ENCODE data around the gene EPS8L3. TPM values are rescaled to one million over a fixed set of nuclear protein-coding genes. Genes with fewer than 3 reads are reported as not detected.
A peak's percentile ranks its signal among the peaks of the same experiment; 100 is the strongest.
"Not testable (repeated sequence)": the region's sequence is repeated elsewhere in the genome, so short reads cannot be mapped to it uniquely, and the experiment has no call there.

EPS8L3 gene
- total and polyA plus RNA-seq, 8 donors: 0.39 to 4.3 (median 1.4) TPM

DNA sequence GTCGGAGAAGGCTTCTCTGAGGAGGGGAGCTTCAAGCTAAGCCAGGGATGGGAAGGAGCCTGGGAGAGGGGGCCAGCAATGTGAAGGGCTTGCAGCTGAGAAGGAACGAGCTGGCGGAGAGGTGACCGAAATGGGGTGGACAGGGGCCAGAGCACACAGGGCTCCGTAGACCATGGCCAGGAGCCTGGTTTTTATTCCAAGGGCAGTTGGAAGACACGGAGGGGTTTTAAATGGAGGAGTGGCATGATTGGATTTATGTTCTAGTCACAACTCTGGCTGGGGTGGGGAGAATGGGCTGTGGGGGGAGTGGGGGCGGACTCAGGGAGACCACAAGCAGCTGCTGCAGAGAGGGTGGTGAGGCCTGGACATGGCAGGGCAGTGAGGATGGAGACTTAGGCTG is 5.1 kb upstream of the EPS8L3 start:
- FAIRE-seq (no peak), DNase-seq (peak in 3 of 6 donors; percentile 1 to 25 (median 15)), ATAC-seq (no peak)
- H3K36me3 ChIP-seq: no peaks in the 10 kb centered on the region
- WGBS, 2 donors: 83 to 88% methylated on average over 7 of the region's 7 CpGs
- no peak overlapping the region for H3K4me3 ChIP-seq
- no peaks in the 10 kb centered on the region for H3K27me3 ChIP-seq
- no peaks in the 10 kb centered on the region for H3K9me3 ChIP-seq
- intact Hi-C loops (cut with DNase I): no loop called here
- TF ChIP-seq, protein P1, sequence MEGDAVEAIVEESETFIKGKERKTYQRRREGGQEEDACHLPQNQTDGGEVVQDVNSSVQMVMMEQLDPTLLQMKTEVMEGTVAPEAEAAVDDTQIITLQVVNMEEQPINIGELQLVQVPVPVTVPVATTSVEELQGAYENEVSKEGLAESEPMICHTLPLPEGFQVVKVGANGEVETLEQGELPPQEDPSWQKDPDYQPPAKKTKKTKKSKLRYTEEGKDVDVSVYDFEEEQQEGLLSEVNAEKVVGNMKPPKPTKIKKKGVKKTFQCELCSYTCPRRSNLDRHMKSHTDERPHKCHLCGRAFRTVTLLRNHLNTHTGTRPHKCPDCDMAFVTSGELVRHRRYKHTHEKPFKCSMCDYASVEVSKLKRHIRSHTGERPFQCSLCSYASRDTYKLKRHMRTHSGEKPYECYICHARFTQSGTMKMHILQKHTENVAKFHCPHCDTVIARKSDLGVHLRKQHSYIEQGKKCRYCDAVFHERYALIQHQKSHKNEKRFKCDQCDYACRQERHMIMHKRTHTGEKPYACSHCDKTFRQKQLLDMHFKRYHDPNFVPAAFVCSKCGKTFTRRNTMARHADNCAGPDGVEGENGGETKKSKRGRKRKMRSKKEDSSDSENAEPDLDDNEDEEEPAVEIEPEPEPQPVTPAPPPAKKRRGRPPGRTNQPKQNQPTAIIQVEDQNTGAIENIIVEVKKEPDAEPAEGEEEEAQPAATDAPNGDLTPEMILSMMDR (IDR thresholded peaks at IDR 0.05): no peak
- H3K27ac ChIP-seq: no peak overlapping the region
- H3K4me1 ChIP-seq: no peaks in the 10 kb centered on the region

DNA sequence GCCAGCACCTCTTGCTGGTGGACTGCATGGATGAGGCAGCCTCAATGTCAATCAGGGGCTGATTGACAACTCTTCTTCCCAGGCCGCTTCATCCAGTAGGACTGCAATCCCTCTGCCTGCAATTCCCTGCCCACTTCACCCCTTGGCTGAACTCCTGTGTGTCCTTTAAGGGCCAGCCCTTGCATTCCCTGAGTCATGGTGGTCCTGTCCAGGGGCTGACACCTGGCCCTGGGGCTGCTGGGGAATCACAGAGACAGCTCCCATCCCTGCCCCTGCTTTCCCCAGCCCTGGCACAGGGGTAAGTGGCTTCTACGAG is 4.6 kb upstream of the EPS8L3 start:
- Histone ChIP-seq H3K9me3 (no peaks in the 10 kb centered on the region), H3K27me3 (no peaks in the 10 kb centered on the region), H3K36me3 (no peaks in the 10 kb centered on the region), H3K4me3 (no peak overlapping the region), H3K4me1 (no peaks in the 10 kb centered on the region), H3K27ac (no peak overlapping the region)
- intact Hi-C loops (cut with DNase I): no loop called here
- TF ChIP-seq, protein P1 (IDR thresholded peaks at IDR 0.05): no peak
- FAIRE-seq (no peak), DNase-seq (peak in 2 of 6 donors; percentile 26 to 28), ATAC-seq (no peak)
- 88 to 98% methylated on average over 2 of the region's 2 CpGs for WGBS, 2 donors

GRCh38 chr1:109767637-109768334 is 4.1 kb upstream of the EPS8L3 start:
- no peak for ATAC-seq
- Histone ChIP-seq H3K9me3 (no peaks in the 10 kb centered on the region), H3K27me3 (no peaks in the 10 kb centered on the region), H3K4me3 (no peak overlapping the region), H3K27ac (no peak overlapping the region), H3K36me3 (no peaks in the 10 kb centered on the region), H3K4me1 (no peaks in the 10 kb centered on the region)
- intact Hi-C loops (cut with DNase I): no loop called here
- FAIRE-seq: no peak
- DNase-seq: peak in 2 of 6 donors; percentile 22 to 41
- 84 to 88% methylated on average over 10 of the region's 10 CpGs for WGBS, 2 donors
- TF ChIP-seq, protein P1 (IDR thresholded peaks at IDR 0.05): no peak

DNA sequence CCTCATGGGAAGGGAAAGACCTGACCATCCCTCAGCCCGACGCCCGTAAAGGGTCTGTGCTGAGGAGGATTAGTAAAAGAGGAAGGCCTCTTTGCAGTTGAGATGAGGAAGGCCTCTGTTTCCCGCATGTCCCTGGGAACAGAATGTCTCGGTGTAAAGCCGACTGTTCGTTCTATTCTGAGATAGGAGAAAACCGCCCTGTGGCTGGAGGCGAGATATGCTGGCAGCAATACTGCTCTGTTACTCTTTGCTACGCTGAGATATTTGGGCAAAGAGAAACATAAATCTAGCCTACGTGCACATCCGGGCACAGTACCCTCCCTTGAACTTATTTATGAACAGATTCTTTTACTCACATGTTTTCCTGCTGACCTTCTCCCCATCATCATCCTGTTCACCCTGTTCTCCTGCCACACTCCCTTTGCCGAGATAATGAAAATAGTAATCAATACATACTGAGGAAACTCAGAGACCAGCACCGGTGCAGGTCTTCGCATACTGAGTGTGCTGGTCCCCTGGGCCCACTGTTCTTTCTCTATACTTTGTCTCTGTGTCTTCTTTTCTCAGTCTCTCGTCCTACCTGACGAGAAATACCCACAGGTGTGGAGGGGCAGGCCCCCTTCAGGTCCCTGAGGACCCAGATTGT is 3.4 kb upstream of the EPS8L3 start:
- H3K9me3 ChIP-seq; intact Hi-C loops (cut with DNase I); H3K27me3 ChIP-seq; ATAC-seq; H3K27ac ChIP-seq; H3K4me3 ChIP-seq; FAIRE-seq; H3K36me3 ChIP-seq; H3K4me1 ChIP-seq: not testable (repeated sequence)
- peak in 2 of 6 donors; percentile 7 to 18 for DNase-seq
- 53 to 58% methylated on average over 17 of the region's 17 CpGs for WGBS, 2 donors

DNA sequence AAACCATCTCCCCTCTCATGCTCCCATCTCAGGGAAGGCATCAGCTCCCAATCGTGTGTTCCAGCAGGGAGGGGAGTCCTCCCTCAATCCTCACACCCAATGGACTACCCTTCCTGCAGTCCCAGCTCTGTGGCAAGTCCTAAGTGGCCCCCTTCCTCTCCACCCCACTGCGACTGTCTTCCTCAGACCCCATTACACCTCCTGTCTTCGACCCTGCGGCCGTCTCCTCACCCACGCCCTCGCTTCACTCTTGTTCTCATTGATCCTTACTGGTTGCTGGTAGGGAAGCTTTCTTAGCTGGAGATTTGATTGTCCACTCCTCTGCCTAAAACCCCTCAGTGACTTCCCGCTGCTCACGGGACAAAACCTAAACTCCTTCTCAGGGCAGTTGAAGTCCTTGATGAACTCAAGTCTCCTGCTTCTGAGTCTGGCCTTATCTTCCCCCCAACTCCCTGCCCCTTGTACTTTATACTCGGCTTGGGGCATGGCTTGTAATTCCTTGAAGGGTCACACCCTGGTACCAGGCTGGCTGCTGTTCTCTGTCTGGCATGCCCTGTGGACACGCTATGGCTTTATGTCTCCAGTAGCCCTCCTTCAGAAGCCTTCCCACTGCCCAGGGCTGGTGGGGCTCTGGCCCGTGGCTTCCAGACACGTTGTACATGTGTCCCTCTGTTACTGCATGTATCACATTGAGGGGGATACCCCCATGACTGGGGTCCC is 2.3 kb upstream of the EPS8L3 start:
- no peak for ATAC-seq
- TF ChIP-seq, protein P1 (IDR thresholded peaks at IDR 0.05): no peak
- no peak for FAIRE-seq
- Histone ChIP-seq H3K36me3 (no peaks in the 10 kb centered on the region), H3K9me3 (no peaks in the 10 kb centered on the region), H3K4me1 (no peaks in the 10 kb centered on the region), H3K27me3 (no peaks in the 10 kb centered on the region), H3K4me3 (no peak overlapping the region), H3K27ac (no peak overlapping the region)
- intact Hi-C loops (cut with DNase I): no loop called here
- 79 to 80% methylated on average over 13 of the region's 13 CpGs for WGBS, 2 donors
- DNase-seq: peak in 3 of 6 donors; percentile 9 to 22 (median 21)
